HFF-Myc (cell line): ENCODE data around the gene C13orf42.

Experiments used
- DNase-seq: peaks from one replicate; pipeline ENCODE4 v3.0.0-alpha.2; 2011; ENCODE audit warnings: low read depth; ENCODE audit errors: extremely low read depth
- H3K4me3 ChIP-seq: replicated peaks from 2 replicates; pipeline ENCODE4 v1.5.1; 2011; ENCODE audit warnings: low read depth, mild to moderate bottlenecking, control low read depth, low read length
- TF ChIP-seq, protein P1 (sequence below): IDR thresholded peaks from 2 replicates; pipeline ENCODE4 v1.5.1; 2012; ENCODE audit warnings: mild to moderate bottlenecking, low read depth, low read length, control low read depth; ENCODE audit errors: missing control alignments

The C13orf42 gene

DNA sequence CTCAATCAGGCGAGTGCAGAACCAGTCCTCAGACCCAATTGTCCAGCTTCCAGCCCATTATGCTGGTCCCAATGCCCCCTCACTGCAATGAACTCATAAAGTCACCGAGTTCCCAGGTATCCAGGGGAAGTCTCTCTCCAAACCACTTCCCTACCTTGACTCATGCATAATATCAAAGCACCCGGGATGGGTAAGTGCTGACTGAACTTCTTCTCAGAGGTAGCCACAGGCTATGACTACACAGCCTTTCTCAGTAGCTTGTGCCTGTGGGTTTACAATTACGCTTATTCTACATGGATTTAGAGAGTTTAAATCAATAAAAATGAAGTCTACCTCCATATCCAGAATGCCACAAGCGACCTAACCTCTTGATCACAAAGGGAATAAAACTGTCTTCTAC, 1.7 kb upstream of the C13orf42 start:
- no peak for DNase-seq
- TF ChIP-seq, protein P1, sequence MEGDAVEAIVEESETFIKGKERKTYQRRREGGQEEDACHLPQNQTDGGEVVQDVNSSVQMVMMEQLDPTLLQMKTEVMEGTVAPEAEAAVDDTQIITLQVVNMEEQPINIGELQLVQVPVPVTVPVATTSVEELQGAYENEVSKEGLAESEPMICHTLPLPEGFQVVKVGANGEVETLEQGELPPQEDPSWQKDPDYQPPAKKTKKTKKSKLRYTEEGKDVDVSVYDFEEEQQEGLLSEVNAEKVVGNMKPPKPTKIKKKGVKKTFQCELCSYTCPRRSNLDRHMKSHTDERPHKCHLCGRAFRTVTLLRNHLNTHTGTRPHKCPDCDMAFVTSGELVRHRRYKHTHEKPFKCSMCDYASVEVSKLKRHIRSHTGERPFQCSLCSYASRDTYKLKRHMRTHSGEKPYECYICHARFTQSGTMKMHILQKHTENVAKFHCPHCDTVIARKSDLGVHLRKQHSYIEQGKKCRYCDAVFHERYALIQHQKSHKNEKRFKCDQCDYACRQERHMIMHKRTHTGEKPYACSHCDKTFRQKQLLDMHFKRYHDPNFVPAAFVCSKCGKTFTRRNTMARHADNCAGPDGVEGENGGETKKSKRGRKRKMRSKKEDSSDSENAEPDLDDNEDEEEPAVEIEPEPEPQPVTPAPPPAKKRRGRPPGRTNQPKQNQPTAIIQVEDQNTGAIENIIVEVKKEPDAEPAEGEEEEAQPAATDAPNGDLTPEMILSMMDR, result no peak
- no peak overlapping the region for H3K4me3 ChIP-seq

DNA sequence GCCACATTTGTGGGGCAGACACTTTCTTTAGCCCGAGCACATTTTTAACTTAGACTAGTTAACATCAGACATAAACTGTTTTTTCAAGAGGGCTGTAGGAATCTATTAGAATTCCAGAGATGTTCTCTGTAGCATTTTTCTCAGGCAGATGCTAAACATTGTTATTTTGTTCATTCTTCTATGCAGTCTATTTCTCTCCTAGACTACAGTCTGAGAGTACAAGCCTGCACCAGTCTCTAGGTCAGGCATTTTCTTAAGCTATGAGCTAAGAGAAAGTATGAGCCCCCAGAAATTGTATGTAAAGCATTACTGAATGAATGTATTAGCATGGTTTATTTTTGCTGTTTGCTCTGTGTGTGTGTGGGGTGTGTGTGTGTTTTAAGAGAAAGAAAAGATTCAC, 923 bp upstream of the C13orf42 start:
- no peak for DNase-seq
- TF ChIP-seq, protein P1, result no peak
- no peak overlapping the region for H3K4me3 ChIP-seq

DNA sequence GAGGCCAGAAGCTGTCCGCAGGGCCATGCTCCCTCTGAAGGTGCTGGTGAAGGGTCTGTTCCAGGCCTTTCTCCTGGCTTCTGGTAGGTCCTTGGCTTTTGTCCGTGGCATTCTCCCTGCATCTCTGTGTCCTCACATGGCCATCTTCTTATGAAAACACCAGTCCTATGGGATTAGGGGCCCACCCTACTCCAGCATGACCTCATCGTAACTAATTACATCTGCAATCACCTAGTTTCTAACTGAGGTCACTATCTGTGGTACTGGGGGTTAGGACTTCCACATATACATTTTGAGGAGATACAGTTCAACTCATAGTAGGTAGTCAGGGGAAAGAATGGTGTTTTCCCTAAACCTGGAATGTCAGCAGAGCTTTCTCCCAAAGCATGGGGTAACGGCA, 3.1 kb downstream of the C13orf42 start:
- no peak for DNase-seq
- no peak overlapping the region for H3K4me3 ChIP-seq
- TF ChIP-seq, protein P1, result no peak

DNA sequence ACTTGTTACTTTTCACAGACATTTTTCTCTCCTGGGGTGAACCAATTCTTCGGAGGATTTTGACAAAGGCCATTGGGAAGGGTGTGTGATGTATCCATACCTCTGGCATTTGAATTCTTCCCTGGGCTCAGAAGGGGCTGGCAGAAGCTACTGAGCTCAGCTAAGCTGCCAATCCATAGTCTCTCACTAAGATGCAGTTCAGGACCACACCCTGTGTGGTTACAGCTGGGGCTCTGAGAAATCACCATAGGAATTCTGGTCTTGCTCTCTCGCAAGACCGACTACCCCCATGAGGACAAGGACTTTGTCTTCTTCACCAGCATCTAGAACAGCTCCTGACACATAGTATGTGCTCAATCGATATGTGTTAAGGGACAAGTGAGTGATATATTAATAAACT, 6.0 kb downstream of the C13orf42 start:
- TF ChIP-seq, protein P1, result no peak
- no peak for DNase-seq
- no peak overlapping the region for H3K4me3 ChIP-seq

DNA sequence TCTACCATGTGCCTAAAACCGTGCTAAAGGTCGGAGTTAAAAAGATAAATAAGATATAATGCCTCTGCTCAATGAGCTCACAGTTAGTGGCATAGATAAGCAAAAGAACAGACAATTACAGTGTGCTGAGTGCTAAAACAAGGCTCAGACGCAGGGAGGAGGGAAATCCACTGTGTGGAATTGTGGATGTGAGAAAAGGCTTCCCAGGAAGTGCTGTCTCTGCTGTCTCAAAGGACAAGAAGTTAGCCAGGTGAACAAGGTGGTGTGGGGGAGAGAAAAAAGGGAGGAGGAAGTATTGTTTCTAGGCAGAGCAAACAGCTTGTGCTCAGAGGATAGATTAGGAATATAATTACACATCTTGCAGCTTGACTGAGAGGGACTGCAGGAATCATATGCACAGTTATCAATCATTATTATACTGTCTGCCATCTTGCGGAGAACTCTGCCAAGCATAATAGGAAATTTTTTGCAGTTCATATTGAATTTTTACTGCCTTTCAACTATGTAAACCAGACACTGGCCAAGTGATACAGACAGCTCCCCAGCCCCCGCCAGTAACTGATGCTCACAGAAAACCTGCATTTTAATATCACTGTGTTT, 9.3 kb downstream of the C13orf42 start:
- TF ChIP-seq, protein P1, result no peak
- DNase-seq, result no peak
- H3K4me3 ChIP-seq, result no peak overlapping the region

DNA sequence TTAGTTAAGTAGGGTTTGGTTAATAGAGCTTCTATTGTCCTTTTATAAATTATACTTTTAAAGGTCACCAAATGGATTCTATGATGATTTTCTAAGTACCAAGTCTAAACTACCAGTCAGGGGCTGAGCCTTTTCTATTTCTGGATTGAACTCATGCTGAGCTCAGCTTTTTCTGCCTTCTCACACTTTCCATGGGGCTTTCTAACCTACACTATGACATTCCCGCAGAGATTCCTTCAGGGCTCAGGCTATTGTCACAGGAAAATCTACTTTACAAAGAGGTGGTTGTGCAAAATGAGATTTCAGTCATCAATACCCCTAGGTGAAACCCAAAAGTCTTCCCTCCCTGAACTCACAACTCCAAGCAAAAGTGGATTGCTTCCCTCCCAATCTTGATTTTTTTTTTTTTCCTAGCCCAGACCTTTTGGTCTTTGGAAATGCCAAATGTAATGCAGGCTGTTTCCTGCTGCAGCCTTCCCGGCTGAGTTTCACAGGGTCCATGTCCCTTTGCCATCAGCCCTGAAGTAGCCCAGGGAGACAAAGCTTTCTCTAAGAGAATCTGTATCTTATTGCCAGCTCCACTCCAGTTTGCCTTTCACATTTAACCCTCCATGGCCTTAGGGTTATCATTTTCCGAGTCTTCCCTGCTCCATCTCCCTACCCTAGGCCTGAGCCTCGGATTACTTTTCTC, 13.6 kb downstream of the C13orf42 start:
- DNase-seq, result no peak
- TF ChIP-seq, protein P1, result no peak
- H3K4me3 ChIP-seq, result no peak overlapping the region
